HepG2 (cell line): ENCODE measurements around the gene ARHGAP15. TPM values are rescaled to one million over a fixed set of nuclear protein-coding genes. Genes with fewer than 3 reads are reported as not detected.

Source experiments
- ATAC-seq: fragments of 200-7000 bp; cut with Tn5 transposase; 3 replicates; pipeline ENCODE4 v1.9.1; 2020; ENCODE audit warnings: mild to moderate bottlenecking, moderate library complexity
- BruUV-seq: library from RNA; stranded (reverse); fragments of 400-500 nt; replicated peaks from 2 replicates; lab custom pipeline; 2021; lab: Mats Ljungman, UMichigan
- CTCF ChIA-PET: fragments of 300-600 bp; formaldehyde crosslinking; extraction: SDS; loops from one replicate; lab custom pipeline; 2021; ENCODE audit warnings: low total read pairs, inconsistent platforms, low intra/inter-chr PET ratio; lab: Yijun Ruan, JAX
- POLR2A ChIA-PET: fragments of 350-600 bp; sonication (Branson Sonifier 250); formaldehyde crosslinking; loops from one replicate; lab custom pipeline; 2020; ENCODE audit warnings: antibody characterized with exemption, inconsistent platforms; lab: Yijun Ruan, JAX
- DNase-seq: peaks from one replicate; pipeline ENCODE4 v3.0.0-alpha.2; 2015; ENCODE audit warnings: low spot score
- FAIRE-seq: peaks from 3 replicates; lab custom pipeline; 2011; peaks lifted over from hg19 to GRCh38; lab: Jason Lieb, UNC
- H2AFZ ChIP-seq: one replicate; pipeline ENCODE4 v1.6.1; 2011; ENCODE audit warnings: low read length, inconsistent platforms
- H3K27ac ChIP-seq: fragments of 300-600 bp; 3 replicates; pipeline ENCODE4 v1.8.0; 2011; ENCODE audit warnings: mixed run types, mild to moderate bottlenecking, mixed read lengths, low read length, inconsistent platforms; ENCODE audit not compliant: insufficient read depth; ENCODE audit errors: extremely low read length
- H3K27me3 ChIP-seq, 2 experiments: fragments of 200-600 bp in 1 of 2; 2 replicates in 1 of 2; 3 replicates in 1 of 2; pipeline versions ENCODE4 v1.6.0 to v1.8.0; 2011; ENCODE audit warnings: low read length in 2 of 2, mild to moderate bottlenecking in 2 of 2, moderate library complexity in 2 of 2, inconsistent platforms in 1 of 2; ENCODE audit not compliant: insufficient read depth in 2 of 2, control insufficient read depth in 1 of 2
- H3K36me3 ChIP-seq, 2 experiments: fragments of 200-600 bp in 1 of 2; replicated peaks in 1 of 2; 2 replicates in 1 of 2; 3 replicates in 1 of 2; pipeline versions ENCODE4 v1.5.1 to v1.8.0; 2011; ENCODE audit warnings: low read length in 2 of 2, inconsistent platforms in 1 of 2; ENCODE audit not compliant: insufficient read depth in 2 of 2, control insufficient read depth in 1 of 2
- H3K4me1 ChIP-seq: 2 replicates; pipeline ENCODE4 v1.5.1; 2012; ENCODE audit warnings: low read length, inconsistent platforms; ENCODE audit not compliant: insufficient read depth
- H3K4me2 ChIP-seq: 2 replicates; pipeline ENCODE4 v1.6.0; 2011; ENCODE audit warnings: low read depth, low read length, inconsistent platforms
- H3K4me3 ChIP-seq, 3 experiments: fragments of 200-600 bp in 1 of 3; sonication (generic), shearing (Covaris generic) in 1 of 3; replicated peaks in 1 of 3; 2 replicates each; pipeline ENCODE4 v1.5.1; 2011 to 2016; ENCODE audit warnings: low read length in 3 of 3, inconsistent platforms in 2 of 3, low read depth in 2 of 3, mild to moderate bottlenecking in 2 of 3, control low read depth in 1 of 3, mixed read lengths in 1 of 3; ENCODE audit not compliant: insufficient read depth in 1 of 3
- H3K79me2 ChIP-seq: one replicate; pipeline ENCODE4 v1.6.1; 2011; ENCODE audit warnings: low read length, inconsistent platforms; ENCODE audit not compliant: insufficient read depth
- H3K9ac ChIP-seq: 2 replicates; pipeline ENCODE4 v1.6.0; 2011; ENCODE audit warnings: mild to moderate bottlenecking, low read depth, low read length, inconsistent platforms; ENCODE audit not compliant: insufficient read depth
- H3K9me3 ChIP-seq: 2 replicates; pipeline ENCODE4 v1.5.1; 2012; ENCODE audit warnings: mild to moderate bottlenecking, low read length
- H4K20me1 ChIP-seq: 2 replicates; pipeline ENCODE4 v1.6.0; 2011; ENCODE audit warnings: inconsistent platforms, mild to moderate bottlenecking, low read length, moderate library complexity; ENCODE audit not compliant: insufficient read depth
- ATF5 ChIP-seq: sonication (generic); formaldehyde crosslinking; IDR thresholded peaks from 2 replicates; pipeline ENCODE4 v1.4.0; 2020; ENCODE audit warnings: mild to moderate bottlenecking, low read depth, missing genetic modification reagents
- CREBL2 ChIP-seq: sonication (generic); formaldehyde crosslinking; IDR thresholded peaks from 2 replicates; pipeline ENCODE4 v1.8.1; 2023; ENCODE audit warnings: missing genetic modification reagents, mild to moderate bottlenecking, borderline replicate concordance
- CREM ChIP-seq, 2 experiments: sonication (generic) in 1 of 2; formaldehyde crosslinking in 1 of 2; IDR thresholded peaks; 2 replicates each; pipeline versions ENCODE4 v1.4.0 to v1.6.1; 2016 to 2020; ENCODE audit warnings: antibody characterized with exemption in 1 of 2, mild to moderate bottlenecking in 1 of 2, missing genetic modification reagents in 1 of 2
- GATA4 ChIP-seq: sonication (generic); IDR thresholded peaks from 2 replicates; pipeline ENCODE4 v1.6.1; 2016; ENCODE audit warnings: antibody characterized with exemption, low read depth, borderline replicate concordance
- HNRNPK ChIP-seq: fragments of 200-400 bp; formaldehyde crosslinking; IDR thresholded peaks from 2 replicates; pipeline ENCODE4 v1.6.1; 2018; ENCODE audit warnings: low read length, low read depth, moderate library complexity, mild to moderate bottlenecking; ENCODE audit not compliant: poor library complexity, severe bottlenecking
- LBX2 ChIP-seq: sonication (generic); formaldehyde crosslinking; IDR thresholded peaks from 2 replicates; pipeline ENCODE4 v1.5.0; 2020; ENCODE audit warnings: missing genetic modification reagents, mild to moderate bottlenecking, borderline replicate concordance
- SOX13 ChIP-seq, 3 experiments: fragments of 450-650 bp in 1 of 3; sonication (generic) in 1 of 3; formaldehyde crosslinking in 1 of 3; IDR thresholded peaks in 2 of 3; conservative IDR thresholded peaks in 1 of 3; 2 replicates each; pipeline versions ENCODE4 v1.5.0 to v1.6.1; 2016 to 2020; ENCODE audit warnings: antibody characterized with exemption in 1 of 3, mild to moderate bottlenecking in 1 of 3, missing compliant biosample characterization in 1 of 3, missing genetic modification reagents in 1 of 3, moderate library complexity in 1 of 3
- XBP1 ChIP-seq: sonication (generic); formaldehyde crosslinking; IDR thresholded peaks from 2 replicates; pipeline ENCODE4 v1.5.0; 2020; ENCODE audit warnings: missing genetic modification reagents
- YEATS4 ChIP-seq: sonication (generic); formaldehyde crosslinking; IDR thresholded peaks from 2 replicates; pipeline ENCODE4 v1.4.0; 2020; ENCODE audit warnings: missing genetic modification reagents, borderline replicate concordance
- ZFY ChIP-seq: sonication (generic); formaldehyde crosslinking; IDR thresholded peaks from 2 replicates; pipeline ENCODE4 v1.4.0; 2020; ENCODE audit warnings: missing genetic modification reagents
- ZNF138 ChIP-seq: sonication (generic); formaldehyde crosslinking; IDR thresholded peaks from 2 replicates; pipeline ENCODE4 v1.5.0; 2020; ENCODE audit warnings: mild to moderate bottlenecking, low read depth, missing genetic modification reagents
- ZNF232 ChIP-seq: sonication (generic); formaldehyde crosslinking; IDR thresholded peaks from 2 replicates; pipeline ENCODE4 v1.4.0; 2020; ENCODE audit warnings: missing genetic modification reagents, borderline replicate concordance
- ZNF263 ChIP-seq: sonication (generic); formaldehyde crosslinking; IDR thresholded peaks from 2 replicates; pipeline ENCODE4 v1.4.0; 2020; ENCODE audit warnings: missing genetic modification reagents
- ZNF574 ChIP-seq: sonication (generic); formaldehyde crosslinking; IDR thresholded peaks from 2 replicates; pipeline ENCODE4 v1.4.0; 2020; ENCODE audit warnings: missing genetic modification reagents
- ZNF7 ChIP-seq: IDR thresholded peaks from 2 replicates; pipeline ENCODE4 v1.6.1; 2016; ENCODE audit warnings: missing biosample characterization, missing genetic modification reagents
- ZNF775 ChIP-seq: sonication (generic); formaldehyde crosslinking; IDR thresholded peaks from 2 replicates; pipeline ENCODE4 v1.4.0; 2020; ENCODE audit warnings: missing genetic modification reagents, mild to moderate bottlenecking, moderate library complexity, borderline replicate concordance
- WGBS: methylation state at CpG from one replicate; pipeline ENCODE4 v1.1.6; 2017; ENCODE audit warnings: low lambda C conversion rate; 5-methylcytosine and 5-hydroxymethylcytosine counted together
- in situ Hi-C: cut with HindIII; loops from 2 replicates; pipeline ENCODE4 v1.10.0; 2017; ENCODE audit warnings: low pct_unique_long_range_greater_than_20kb; ENCODE audit not compliant: extremely low pct_ligation_motif_present
- intact Hi-C: fragments of 100-400 bp; cut with micrococcal nuclease; formaldehyde crosslinking; loops from one replicate; pipeline ENCODE4 v1.10.0; 2022; ENCODE audit not compliant: unreplicated experiment
- polyA plus RNA-seq, 8 experiments: library from polyadenylated mRNA; depleted of rRNA in 3 of 8; stranded (reverse) in 7 of 8; unstranded in 1 of 8; fragments of >200 nt; fragmentation: Illumina TruSeq in 4 of 8; extraction: Trizol in 4 of 8; gene quantifications; 2 replicates each; pipeline versions ENCODE4 v1.2.1 to v1.2.3, GENCODE V29; 2011 to 2016; ENCODE audit warnings: low read depth in 4 of 8, missing spikeins in 1 of 8, mixed read lengths in 1 of 8; ENCODE audit not compliant: insufficient read depth in 1 of 8
- total RNA-seq, 5 experiments: library from RNA; depleted of rRNA; stranded (reverse); fragments of >200 nt; fragmentation: Illumina TruSeq; extraction: Trizol; gene quantifications; 2 replicates each; pipeline ENCODE4 v1.2.3, GENCODE V29; 2016; ENCODE audit warnings: low read depth in 1 of 5

ARHGAP15 gene
- total and polyA plus RNA-seq, 2 of the 13 experiments (the other 11 are each of a cell fraction or from before 2014, with no cell fraction given), result 0.04 TPM; not detected in 1

- WGBS, result 2% methylated on average over 6 of the region's 6 CpGs
- no peaks in the 10 kb centered on the region for H3K36me3 ChIP-seq
- intact Hi-C loops (no loop called here), in situ Hi-C loops (no loop called here)
- ChIA-PET CTCF (no interaction called here), POLR2A (no interaction called here)
- H3K4me2 ChIP-seq, result no peak overlapping the region
- H3K9me3 ChIP-seq, result no peaks in the 10 kb centered on the region
- no peak overlapping the region for H3K27ac ChIP-seq
- no peak for ATAC-seq
- H3K4me1 ChIP-seq, result no peaks in the 10 kb centered on the region
- no peak for DNase-seq
- no TSS peak for BruUV-seq
- no peak for FAIRE-seq
- no peak for TF ChIP-seq XBP1
- TF ChIP-seq CREM (IDR thresholded peaks at IDR 0.05), result no peak
- TF ChIP-seq CREM (CRISPR knock-in tag; IDR thresholded peaks at IDR 0.05), result no peak
- no peak for TF ChIP-seq ZNF232
- no peak for TF ChIP-seq LBX2 (CRISPR knock-in tag)
- TF ChIP-seq ZNF574 (CRISPR knock-in tag), result no peak
- no peak for TF ChIP-seq ZNF138
- TF ChIP-seq GATA4, result no peak
- TF ChIP-seq ZFY, result no peak
- TF ChIP-seq ZNF7 (CRISPR knock-in tag), result no peak
- TF ChIP-seq ZNF775 (CRISPR knock-in tag), result no peak
- TF ChIP-seq YEATS4 (CRISPR knock-in tag), result no peak
- TF ChIP-seq HNRNPK, result no peak
- TF ChIP-seq SOX13 (IDR thresholded peaks at IDR 0.05), result no peak
- no peak for TF ChIP-seq SOX13 (CRISPR knock-in tag; conservative IDR thresholded peaks at IDR 0.05 in 1 of 2, IDR thresholded peaks at IDR 0.05 in 1 of 2)
- TF ChIP-seq ZNF263 (CRISPR knock-in tag), result no peak
- TF ChIP-seq ATF5, result no peak
- TF ChIP-seq CREBL2 (CRISPR knock-in tag), result no peak
- no peak overlapping the region for H3K4me3 ChIP-seq
- no peak overlapping the region for H2AFZ ChIP-seq
- H4K20me1 ChIP-seq, result no peaks in the 10 kb centered on the region
- H3K9ac ChIP-seq, result no peak overlapping the region
- H3K79me2 ChIP-seq, result no peaks in the 10 kb centered on the region
- H3K27me3 ChIP-seq, result no peaks in the 10 kb centered on the region; a peak in 1 of 5 replicates
Measured at GRCh38 chr2:143771939-143772338, 642.7 kb downstream of the ARHGAP15 start.
